ENCODE measurements around the gene OR6C6.
"Not testable (repeated sequence)": the region's sequence is repeated elsewhere in the genome, so short reads cannot be mapped to it uniquely, and the experiment has no call there.

Gene OR6C6

GRCh38 chr12:55296469-55296868 is at the start of gene OR6C6:
TSS of gene OR6C6 (minus strand) at chr12:55296569. CDS start at chr12:55295232, 1,337 bp downstream.
- no peak for DNase-seq

GRCh38 chr12:55336002-55336401 is 39.6 kb upstream of the OR6C6 start:
- DNase-seq: no peak

- no peak for DNase-seq
Measured at GRCh38 chr12:55330446-55330845, 34.1 kb upstream of the OR6C6 start, which contains the start of gene OR6C3. TSS of gene OR6C3 (plus strand) at chr12:55330746. CDS start at chr12:55331701, 955 bp downstream.

- DNase-seq: not testable (repeated sequence)
Measured at GRCh38 chr12:55325801-55326200, 29.4 kb upstream of the OR6C6 start.

GRCh38 chr12:55320201-55320600 is 23.8 kb upstream of the OR6C6 start:
- DNase-seq: no peak

- DNase-seq: no peak
Measured at GRCh38 chr12:55314043-55314442, 17.7 kb upstream of the OR6C6 start, which contains the start of gene OR6C1. TSS of gene OR6C1 (plus strand) at chr12:55314343. CDS start at chr12:55320600, 6,257 bp downstream.

- DNase-seq: no peak
Measured at GRCh38 chr12:55289999-55290398, 6.4 kb downstream of the OR6C6 start.

GRCh38 chr12:55280991-55281390 is 15.4 kb downstream of the OR6C6 start:
- DNase-seq: no peak

GRCh38 chr12:55258303-55258702 is 38.1 kb downstream of the OR6C6 start:
- DNase-seq: peak; percentile 58

GRCh38 chr12:55256831-55257230 is 39.5 kb downstream of the OR6C6 start:
- DNase-seq: no peak

- no peak for DNase-seq
Measured at GRCh38 chr12:55253281-55253680, 43.1 kb downstream of the OR6C6 start.

- no peak for DNase-seq
Measured at GRCh38 chr12:55250944-55251343, 45.4 kb downstream of the OR6C6 start.

- no peak for DNase-seq
Measured at GRCh38 chr12:55246159-55246558, 50.2 kb downstream of the OR6C6 start.

GRCh38 chr12:55244309-55244708 is 52.1 kb downstream of the OR6C6 start, which contains the start of gene OR6C74:
TSS of gene OR6C74 (plus strand) at chr12:55244609. CDS start at chr12:55247288, 2,679 bp downstream.
- DNase-seq: no peak

Data from NCI-H146 (cell line).